Mammary epithelial cell (primary cell): ENCODE measurements around the gene KIF5C.

Source experiments
- CTCF ChIP-seq, 2 donors: IDR thresholded peaks in 1 of 2; conservative IDR thresholded peaks in 1 of 2; 2 replicates each; pipeline ENCODE4 v1.5.1; 2011 to 2012; ENCODE audit warnings: inconsistent platforms in 2 of 2, low read length in 2 of 2, mild to moderate bottlenecking in 2 of 2, control low read depth in 1 of 2, low read depth in 1 of 2; ENCODE audit not compliant: insufficient read depth in 1 of 2; ENCODE audit errors: extremely low read depth in 1 of 2
- EZH2 ChIP-seq: IDR thresholded peaks from 2 replicates; pipeline ENCODE4 v1.6.1; 2012; ENCODE audit warnings: low read length, inconsistent platforms, borderline replicate concordance

- TF ChIP-seq CTCF (conservative IDR thresholded peaks at IDR 0.05 in 1 of 2, IDR thresholded peaks at IDR 0.05 in 1 of 2; ENCODE audit: extremely low read depth in 1 of 2, insufficient read depth in 1 of 2, low read depth in 1 of 2, low read length in 2 of 2) (no peak), EZH2 (no peak)
These were observed 38.0 kb downstream of the KIF5C start for GRCh38 chr2:148913061-148913460.
